Activated CD4-positive, alpha-beta T cell treated with anti-CD3 and anti-CD28 coated beads, Interleukin-2, Interleukin-6, amounts not matched to agents 100 ng/mL and 50 ng/mL, durations not matched to agents 16 hours and 8 hours (primary cell): Measurements from ENCODE around the gene ASS1.

ENCODE experiments used
- DNase-seq: peaks from one replicate; pipeline ENCODE4 v3.0.0-alpha.2; 2020

Gene ASS1

GRCh38 chr9:130437011-130437789 is 7.6 kb upstream of the ASS1 start:
- no peak for DNase-seq

- DNase-seq, result no peak
Measured at GRCh38 chr9:130438382-130438981, 6.3 kb upstream of the ASS1 start.

- no peak for DNase-seq
Measured at GRCh38 chr9:130441031-130441430, 3.7 kb upstream of the ASS1 start.

- no peak for DNase-seq
Measured at GRCh38 chr9:130442746-130443455, 1.9 kb upstream of the ASS1 start.

- no peak for DNase-seq
Measured at GRCh38 chr9:130443456-130443801, 1.3 kb upstream of the ASS1 start.

- DNase-seq, result no peak
Measured at GRCh38 chr9:130443840-130444492, 795 bp upstream of the ASS1 start.

GRCh38 chr9:130445268-130445983 is 665 bp downstream of the ASS1 start:
- DNase-seq, result no peak

GRCh38 chr9:130446101-130446861 is 1.5 kb downstream of the ASS1 start:
- no peak for DNase-seq

GRCh38 chr9:130447193-130447816 is 2.5 kb downstream of the ASS1 start:
- no peak for DNase-seq

GRCh38 chr9:130448035-130448624 is 3.4 kb downstream of the ASS1 start:
- peak; percentile 41 for DNase-seq

- DNase-seq, result no peak
Measured at GRCh38 chr9:130448771-130449603, 4.2 kb downstream of the ASS1 start.

- no peak for DNase-seq
Measured at GRCh38 chr9:130450344-130451003, 5.7 kb downstream of the ASS1 start.

- DNase-seq, result no peak
Measured at GRCh38 chr9:130451004-130451390, 6.2 kb downstream of the ASS1 start.

GRCh38 chr9:130451509-130452388 is 7.0 kb downstream of the ASS1 start:
- peak; percentile 19 for DNase-seq

GRCh38 chr9:130452835-130453234 is 8.1 kb downstream of the ASS1 start:
- no peak for DNase-seq

GRCh38 chr9:130453487-130453886 is 8.7 kb downstream of the ASS1 start:
- DNase-seq, result no peak

GRCh38 chr9:130454096-130454811 is 9.5 kb downstream of the ASS1 start:
- DNase-seq, result no peak

GRCh38 chr9:130454812-130455325 is 10.1 kb downstream of the ASS1 start:
- no peak for DNase-seq
